ENCODE data around the gene TMEM151B.

- no peak for TF ChIP-seq POLR2A (IDR thresholded peaks at IDR 0.05)
- no peak for TF ChIP-seq CTCF (IDR thresholded peaks at IDR 0.05)
These were observed 69.7 kb downstream of the TMEM151B start for GRCh38 chr6:44339763-44340625.
